ENCODE measurements around the gene TPPP2.

Gene TPPP2

GRCh38 chr14:21057803-21058675 is 28.0 kb downstream of the TPPP2 start, which contains the start of gene RNASE8:
TSS of gene RNASE8 (plus strand) at chr14:21057822. CDS start at chr14:21057893, 71 bp downstream.
- no peaks in the 10 kb centered on the region for H3K36me3 ChIP-seq (ENCODE audit: insufficient read depth, low read length)
- H3K4me3 ChIP-seq (ENCODE audit: low read depth, low read length, poor library complexity, severe bottlenecking), result no peak within 1 kb of the TSS
- H2AFZ ChIP-seq (ENCODE audit: low read length), result no peak within 1 kb of the TSS
- H3F3A ChIP-seq (ENCODE audit: insufficient read depth, low read length), result no peaks in the 10 kb centered on the region
- H4K20me1 ChIP-seq (ENCODE audit: insufficient read depth, low read length), result no peaks in the 10 kb centered on the region
- no peak within 1 kb of the TSS for H3K9ac ChIP-seq (ENCODE audit: low read length)
- H3K79me2 ChIP-seq (ENCODE audit: insufficient read depth, low read length), result no peaks in the 10 kb centered on the region
- H3K9me3 ChIP-seq (ENCODE audit: low read length), result no peaks in the 10 kb centered on the region
- H3K4me2 ChIP-seq (ENCODE audit: low read length), result no peak within 1 kb of the TSS
- no peak within 1 kb of the TSS for H3K27ac ChIP-seq (ENCODE audit: low read depth, low read length, poor library complexity, severe bottlenecking)
- no peaks in the 10 kb centered on the region for H3K9me2 ChIP-seq (ENCODE audit: low read depth, low read length)
- no peak for TF ChIP-seq EZH2 (IDR thresholded peaks at IDR 0.05; ENCODE audit: borderline replicate concordance, low read length)
- TF ChIP-seq, protein P1, sequence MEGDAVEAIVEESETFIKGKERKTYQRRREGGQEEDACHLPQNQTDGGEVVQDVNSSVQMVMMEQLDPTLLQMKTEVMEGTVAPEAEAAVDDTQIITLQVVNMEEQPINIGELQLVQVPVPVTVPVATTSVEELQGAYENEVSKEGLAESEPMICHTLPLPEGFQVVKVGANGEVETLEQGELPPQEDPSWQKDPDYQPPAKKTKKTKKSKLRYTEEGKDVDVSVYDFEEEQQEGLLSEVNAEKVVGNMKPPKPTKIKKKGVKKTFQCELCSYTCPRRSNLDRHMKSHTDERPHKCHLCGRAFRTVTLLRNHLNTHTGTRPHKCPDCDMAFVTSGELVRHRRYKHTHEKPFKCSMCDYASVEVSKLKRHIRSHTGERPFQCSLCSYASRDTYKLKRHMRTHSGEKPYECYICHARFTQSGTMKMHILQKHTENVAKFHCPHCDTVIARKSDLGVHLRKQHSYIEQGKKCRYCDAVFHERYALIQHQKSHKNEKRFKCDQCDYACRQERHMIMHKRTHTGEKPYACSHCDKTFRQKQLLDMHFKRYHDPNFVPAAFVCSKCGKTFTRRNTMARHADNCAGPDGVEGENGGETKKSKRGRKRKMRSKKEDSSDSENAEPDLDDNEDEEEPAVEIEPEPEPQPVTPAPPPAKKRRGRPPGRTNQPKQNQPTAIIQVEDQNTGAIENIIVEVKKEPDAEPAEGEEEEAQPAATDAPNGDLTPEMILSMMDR (IDR thresholded peaks at IDR 0.05; ENCODE audit: low read length), result no peak
- peaks cover 5% of the 10 kb centered on the region; the same call in 1 of the 2 replicates for H3K27me3 ChIP-seq (ENCODE audit: insufficient read depth, low read length)
- no peaks in the 10 kb centered on the region for H3K4me1 ChIP-seq (ENCODE audit: insufficient read depth, low read length, severe bottlenecking)

- Histone ChIP-seq H3K4me2 (ENCODE audit: low read length) (no peak overlapping the region), H3K4me1 (ENCODE audit: insufficient read depth, low read length, severe bottlenecking) (no peaks in the 10 kb centered on the region), H3K9me2 (ENCODE audit: low read depth, low read length) (no peaks in the 10 kb centered on the region), H3F3A (ENCODE audit: insufficient read depth, low read length) (no peaks in the 10 kb centered on the region), H3K9ac (ENCODE audit: low read length) (no peak overlapping the region), H3K9me3 (ENCODE audit: low read length) (no peaks in the 10 kb centered on the region), H3K27ac (ENCODE audit: low read depth, low read length, poor library complexity, severe bottlenecking) (no peak overlapping the region), H2AFZ (ENCODE audit: low read length) (no peak overlapping the region), H3K79me2 (ENCODE audit: insufficient read depth, low read length) (no peaks in the 10 kb centered on the region), H4K20me1 (ENCODE audit: insufficient read depth, low read length) (no peaks in the 10 kb centered on the region), H3K4me3 (ENCODE audit: low read depth, low read length, poor library complexity, severe bottlenecking) (no peak overlapping the region), H3K27me3 (ENCODE audit: insufficient read depth, low read length) (peaks cover 5% of the 10 kb centered on the region; the same call in 1 of the 2 replicates), H3K36me3 (ENCODE audit: insufficient read depth, low read length) (no peaks in the 10 kb centered on the region)
- TF ChIP-seq, protein P1 (IDR thresholded peaks at IDR 0.05; ENCODE audit: low read length), result no peak
- TF ChIP-seq EZH2 (IDR thresholded peaks at IDR 0.05; ENCODE audit: borderline replicate concordance, low read length), result no peak
Observed at GRCh38 chr14:21058903-21059302, 28.9 kb downstream of the TPPP2 start.

GRCh38 chr14:21059842-21060613 is 30.0 kb downstream of the TPPP2 start:
- H3K9ac ChIP-seq (ENCODE audit: low read length), result no peak overlapping the region
- TF ChIP-seq, protein P1 (IDR thresholded peaks at IDR 0.05; ENCODE audit: low read length), result no peak
- H3K36me3 ChIP-seq (ENCODE audit: insufficient read depth, low read length), result no peaks in the 10 kb centered on the region
- no peaks in the 10 kb centered on the region for H3K9me2 ChIP-seq (ENCODE audit: low read depth, low read length)
- no peaks in the 10 kb centered on the region for H3K4me1 ChIP-seq (ENCODE audit: insufficient read depth, low read length, severe bottlenecking)
- H3K4me3 ChIP-seq (ENCODE audit: low read depth, low read length, poor library complexity, severe bottlenecking), result no peak overlapping the region
- H4K20me1 ChIP-seq (ENCODE audit: insufficient read depth, low read length), result no peaks in the 10 kb centered on the region
- H3K27me3 ChIP-seq (ENCODE audit: insufficient read depth, low read length), result peaks cover 5% of the 10 kb centered on the region; the same call in 1 of the 2 replicates
- no peak overlapping the region for H3K27ac ChIP-seq (ENCODE audit: low read depth, low read length, poor library complexity, severe bottlenecking)
- no peaks in the 10 kb centered on the region for H3K79me2 ChIP-seq (ENCODE audit: insufficient read depth, low read length)
- no peak overlapping the region for H2AFZ ChIP-seq (ENCODE audit: low read length)
- H3K9me3 ChIP-seq (ENCODE audit: low read length), result no peaks in the 10 kb centered on the region
- no peaks in the 10 kb centered on the region for H3F3A ChIP-seq (ENCODE audit: insufficient read depth, low read length)
- no peak overlapping the region for H3K4me2 ChIP-seq (ENCODE audit: low read length)

Measured in OCI-LY1 (cell line).